Measurements from ENCODE around the gene HDDC3.
A peak's percentile ranks its signal among the peaks of the same experiment; 100 is the strongest.

Gene HDDC3

GRCh38 chr15:90905306-90906180 is 26.8 kb downstream of the HDDC3 start:
- DNase-seq (ENCODE audit: low read depth in 2 of 2), result no peak
- no peak for TF ChIP-seq CTCF (IDR thresholded peaks at IDR 0.05; ENCODE audit: low read depth, low read length)
- H3K4me3 ChIP-seq (replicated peaks in 1 of 2; ENCODE audit: low read depth in 2 of 2, low read length in 2 of 2), result no peak overlapping the region

GRCh38 chr15:90904746-90905145 is 27.6 kb downstream of the HDDC3 start:
- H3K4me3 ChIP-seq (replicated peaks in 1 of 2; ENCODE audit: low read depth in 2 of 2, low read length in 2 of 2), result no peak overlapping the region
- TF ChIP-seq CTCF (IDR thresholded peaks at IDR 0.05; ENCODE audit: low read depth, low read length), result no peak
- DNase-seq (ENCODE audit: low read depth in 2 of 2), result no peak

- no peak for TF ChIP-seq CTCF (IDR thresholded peaks at IDR 0.05; ENCODE audit: low read depth, low read length)
- H3K4me3 ChIP-seq (replicated peaks in 1 of 2; ENCODE audit: low read depth in 2 of 2, low read length in 2 of 2), result peak overlapping the region in 1 of 2 donors; percentile 69
- DNase-seq (ENCODE audit: low read depth in 2 of 2), result no peak
Observed at GRCh38 chr15:90903733-90904536, 28.4 kb downstream of the HDDC3 start.

GRCh38 chr15:90902840-90903732 is 29.3 kb downstream of the HDDC3 start, which contains the start of gene MAN2A2:
TSS of gene MAN2A2 (plus strand) at chr15:90903302. CDS start at chr15:90904208, 906 bp downstream.
- H3K4me3 ChIP-seq (replicated peaks in 1 of 2; ENCODE audit: low read depth in 2 of 2, low read length in 2 of 2), result peak within 1 kb of the TSS; percentile 66 to 69
- peak; percentile 28 for DNase-seq (ENCODE audit: low read depth in 2 of 2)
- TF ChIP-seq CTCF (IDR thresholded peaks at IDR 0.05; ENCODE audit: low read depth, low read length), result no peak

GRCh38 chr15:90902040-90902839 is 30.1 kb downstream of the HDDC3 start:
- peak; percentile 89 for TF ChIP-seq CTCF (IDR thresholded peaks at IDR 0.05; ENCODE audit: low read depth, low read length)
- H3K4me3 ChIP-seq (replicated peaks in 1 of 2; ENCODE audit: low read depth in 2 of 2, low read length in 2 of 2), result peak overlapping the region; percentile 65 to 69
- peak; percentile 80 to 86 for DNase-seq (ENCODE audit: low read depth in 2 of 2)
